DMS153 treated with DMSO at 0.1 percent for 48 hours (cell line): Measurements from ENCODE around the gene NDUFB4.
"Not testable (repeated sequence)": the region's sequence is repeated elsewhere in the genome, so short reads cannot be mapped to it uniquely, and the experiment has no call there.

Source experiments
- DNase-seq: peaks from one replicate; lab custom pipeline; 2025; ENCODE audit not compliant: unreplicated experiment; lab: John Stamatoyannopoulos, UW

Gene NDUFB4

GRCh38 chr3:120569222-120570057, 26.7 kb upstream of the NDUFB4 start:
- DNase-seq, result no peak

GRCh38 chr3:120572027-120572426, 24.1 kb upstream of the NDUFB4 start:
- no peak for DNase-seq

- DNase-seq, result no peak
Observed at GRCh38 chr3:120587332-120587975, 8.7 kb upstream of the NDUFB4 start.

GRCh38 chr3:120595788-120596115, 384 bp upstream of the NDUFB4 start:
- no peak for DNase-seq

DNA sequence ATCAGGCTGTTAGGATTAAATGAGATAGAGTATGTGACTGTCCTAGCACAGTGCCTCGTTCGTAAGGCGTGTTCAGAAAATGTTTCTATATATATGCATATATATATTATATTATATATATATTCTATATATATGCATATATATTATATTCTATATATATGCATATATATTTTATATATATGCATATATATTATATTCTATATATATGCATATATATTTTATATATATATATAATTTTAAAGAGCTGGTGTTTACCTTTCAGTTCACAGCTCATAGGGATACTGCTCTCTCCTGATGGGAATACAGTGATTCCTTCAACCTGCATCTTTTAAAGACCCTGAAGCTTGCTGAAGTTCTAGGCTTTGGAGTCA, 702 bp downstream of the NDUFB4 start:
- no peak for DNase-seq

GRCh38 chr3:120597445-120598049, 1.4 kb downstream of the NDUFB4 start:
- DNase-seq, result no peak

GRCh38 chr3:120599211-120599610, 3.1 kb downstream of the NDUFB4 start:
- no peak for DNase-seq

GRCh38 chr3:120601554-120601953, 5.4 kb downstream of the NDUFB4 start:
- no peak for DNase-seq

DNA sequence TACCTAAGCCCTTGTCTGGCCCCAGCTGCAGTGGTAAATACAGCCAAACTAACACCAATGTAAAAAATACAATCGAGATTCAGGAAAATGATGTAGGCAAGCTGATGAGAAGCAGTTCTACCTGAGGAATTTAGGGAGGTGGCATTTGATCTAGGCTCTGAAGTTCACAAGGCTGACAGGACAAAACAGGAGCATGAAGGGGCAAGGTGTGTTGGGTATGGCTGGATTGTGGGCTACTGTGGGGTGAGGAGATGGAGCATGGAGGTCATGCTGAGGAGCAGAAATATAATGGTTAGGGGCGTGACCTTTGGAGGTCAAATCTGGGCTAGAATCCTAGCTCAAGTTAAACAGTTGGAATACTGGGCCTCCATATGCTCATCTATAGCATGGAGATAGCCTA, 6.5 kb downstream of the NDUFB4 start:
- DNase-seq, result no peak

GRCh38 chr3:120604382-120604781, 8.2 kb downstream of the NDUFB4 start:
- no peak for DNase-seq

DNA sequence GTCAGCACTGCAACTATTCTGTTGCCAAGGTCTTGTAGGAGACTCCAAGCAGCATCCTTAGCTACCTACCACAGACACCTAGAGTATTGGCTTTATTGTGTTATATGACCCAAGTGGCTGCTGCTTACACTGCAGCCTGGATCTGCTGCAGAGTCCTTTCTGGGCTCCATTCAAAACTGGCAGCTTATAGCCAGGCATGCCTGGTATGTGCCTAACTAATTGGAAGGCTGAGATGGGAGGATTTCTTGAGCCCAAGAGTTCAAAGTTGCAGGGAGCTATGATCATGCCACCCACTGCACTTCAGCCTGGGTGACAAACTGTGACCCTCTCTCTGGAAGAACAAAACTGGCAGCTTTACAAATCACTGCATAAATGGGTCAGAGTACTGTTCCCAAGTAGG, 8.6 kb downstream of the NDUFB4 start:
- no peak for DNase-seq

- DNase-seq, result no peak
Observed at GRCh38 chr3:120608506-120608905, 12.4 kb downstream of the NDUFB4 start.

- no peak for DNase-seq
Observed at GRCh38 chr3:120614765-120615164, 18.6 kb downstream of the NDUFB4 start.

DNA sequence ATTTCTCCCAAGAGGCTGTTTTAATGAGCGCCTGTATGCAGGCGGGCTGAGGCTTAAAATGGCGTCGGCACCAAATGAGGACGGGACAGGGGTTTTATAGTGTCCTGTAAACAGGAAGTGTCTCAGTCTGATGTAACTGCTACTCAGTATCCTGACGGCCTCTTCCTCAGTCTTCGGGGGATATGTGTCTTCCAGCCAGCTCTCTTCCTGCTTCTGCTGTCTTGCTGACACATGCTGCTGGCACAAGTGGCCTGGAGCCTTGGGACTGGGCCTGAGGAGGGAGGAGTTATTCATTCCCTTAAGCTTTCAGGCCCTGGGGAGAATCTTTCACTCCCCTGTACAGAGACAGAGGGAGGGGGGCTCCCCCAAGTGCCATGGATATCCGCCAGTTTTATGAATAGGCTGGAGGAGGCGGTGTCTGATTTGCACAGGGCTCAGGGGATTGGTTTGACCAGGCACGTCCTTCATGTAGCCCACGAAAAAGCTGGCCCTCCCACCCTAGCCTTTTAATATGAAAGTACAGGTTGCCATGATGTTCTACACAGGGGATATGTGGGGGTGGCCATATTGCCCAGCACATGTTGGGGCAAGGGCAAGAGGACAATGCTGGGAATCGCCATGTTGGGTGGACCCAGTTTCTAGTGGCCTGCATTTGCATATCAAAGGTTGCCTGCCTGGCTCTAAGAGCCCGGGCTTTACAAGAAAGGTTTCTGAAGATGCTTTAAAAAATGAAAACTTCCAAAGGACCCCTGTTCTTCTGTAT, 19.9 kb downstream of the NDUFB4 start:
- no peak for DNase-seq

DNA sequence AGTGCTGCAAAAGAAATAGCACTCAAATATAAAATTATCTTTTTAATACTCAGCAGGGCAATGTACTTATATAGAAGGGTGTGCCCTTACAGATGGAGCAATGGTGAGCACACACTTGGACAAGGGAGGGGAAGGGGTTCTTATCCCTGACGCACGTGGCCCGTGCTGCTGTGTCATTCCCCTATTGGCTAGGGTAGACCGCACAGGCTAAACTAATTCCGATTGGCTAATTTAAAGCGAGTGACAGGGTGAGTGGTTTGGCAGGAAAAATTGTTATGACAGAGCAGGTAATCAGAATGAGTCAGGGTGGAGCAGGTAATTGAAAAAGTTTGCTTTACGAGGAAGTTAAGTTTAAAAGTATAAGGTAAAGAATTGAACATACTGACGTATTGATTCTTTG, 20.6 kb downstream of the NDUFB4 start:
- not testable (repeated sequence) for DNase-seq

- no peak for DNase-seq
Observed at GRCh38 chr3:120622457-120622856, 26.3 kb downstream of the NDUFB4 start.

DNA sequence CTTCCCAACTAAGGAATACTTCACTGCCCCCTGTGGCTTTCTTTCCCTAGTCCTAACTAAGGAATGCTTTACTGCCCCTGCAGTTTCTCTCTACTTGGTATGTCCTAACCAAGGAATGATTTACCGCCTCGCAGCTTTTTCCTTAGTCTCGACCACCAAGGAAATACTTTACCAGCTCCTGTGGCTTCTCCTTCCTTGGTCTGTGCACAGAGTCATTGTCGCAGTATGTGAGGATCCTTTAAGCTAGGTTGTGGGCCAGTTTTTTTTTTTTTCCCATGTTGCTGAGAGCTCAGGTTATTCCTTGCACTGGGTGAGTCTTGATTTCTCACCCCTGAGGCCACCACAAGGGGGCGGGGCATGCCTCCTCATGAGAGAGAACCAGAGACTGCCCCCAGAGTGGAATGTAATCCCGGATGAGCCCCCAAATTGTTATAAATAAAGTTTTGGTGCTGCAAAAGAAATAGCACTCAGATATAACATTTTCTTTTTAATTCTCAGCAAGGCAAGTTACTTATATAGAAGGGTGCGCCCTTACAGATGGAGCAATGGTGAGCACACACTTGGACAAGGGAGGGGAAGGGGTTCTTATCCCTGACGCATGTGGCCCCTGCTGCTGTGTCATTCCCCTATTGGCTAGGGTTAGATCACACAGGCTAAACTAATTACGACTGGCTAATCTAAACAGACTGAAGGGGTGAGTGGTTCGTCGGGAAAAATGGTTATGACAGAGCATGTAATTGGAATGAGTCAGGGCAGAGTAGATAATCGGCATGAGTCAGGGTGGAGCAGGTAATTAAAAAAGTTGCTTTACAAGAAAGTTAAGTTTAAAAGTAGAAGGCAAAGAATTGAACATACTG, 27.0 kb downstream of the NDUFB4 start:
- DNase-seq, result no peak

DNA sequence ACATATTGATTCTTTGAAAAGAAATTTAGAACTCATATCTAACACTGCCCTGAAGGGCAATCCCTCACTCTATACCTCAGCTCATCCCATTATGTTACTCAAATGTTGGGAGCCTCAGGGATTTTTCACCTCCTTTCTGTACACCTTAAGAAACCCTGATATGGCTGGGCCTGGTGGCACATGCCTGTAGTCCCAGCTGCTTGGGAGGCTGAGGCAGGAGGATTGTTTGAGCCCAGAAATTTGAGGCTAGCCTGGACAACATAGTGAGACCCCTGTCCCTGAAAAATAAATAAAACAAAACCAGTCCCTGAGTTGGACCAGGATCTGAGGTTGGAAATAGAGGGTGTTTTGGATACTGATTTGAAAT, 27.6 kb downstream of the NDUFB4 start:
- DNase-seq, result no peak

DNA sequence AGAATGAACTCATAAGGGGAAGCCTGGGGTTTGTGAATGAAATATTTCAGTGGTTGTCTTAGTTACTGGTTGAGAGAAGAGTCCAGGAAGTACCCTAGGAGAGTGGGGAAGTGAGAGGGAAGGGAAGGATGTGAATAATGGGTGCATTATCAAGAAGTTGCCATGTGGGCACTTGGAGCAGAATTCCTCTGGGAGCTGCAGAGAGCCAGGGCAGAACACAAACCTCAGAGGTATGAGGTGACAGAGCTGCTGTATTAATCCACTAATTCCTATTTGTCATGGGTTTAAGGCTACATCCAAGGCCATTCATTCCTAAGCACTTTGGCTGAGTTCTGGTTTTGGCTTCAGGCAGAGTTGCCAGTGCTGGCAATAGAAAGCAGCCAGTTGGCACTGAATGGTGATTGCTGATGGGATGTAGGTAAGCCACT, 29.0 kb downstream of the NDUFB4 start:
- no peak for DNase-seq

GRCh38 chr3:120634539-120634938, 38.4 kb downstream of the NDUFB4 start:
- no peak for DNase-seq
